HepG2 (cell line): ENCODE data around the gene GLDC. TPM values are rescaled to one million over a fixed set of nuclear protein-coding genes. Genes with fewer than 3 reads are reported as not detected.
A peak's percentile ranks its signal among the peaks of the same experiment; 100 is the strongest.

Source experiments
- ATF6 ChIP-seq: sonication (generic); formaldehyde crosslinking; conservative IDR thresholded peaks from 2 replicates; pipeline ENCODE4 v1.4.0; 2020; ENCODE audit warnings: missing genetic modification reagents
- CHD2 ChIP-seq: IDR thresholded peaks from 2 replicates; pipeline ENCODE4 v1.6.1; 2011; ENCODE audit warnings: low read depth, low read length, improper control_type of control experiment
- ETV5 ChIP-seq: IDR thresholded peaks from 2 replicates; pipeline ENCODE4 v1.6.1; 2018; ENCODE audit warnings: missing biosample characterization, missing genetic modification reagents, inconsistent platforms, borderline replicate concordance
- HOXD1 ChIP-seq: sonication (generic); formaldehyde crosslinking; IDR thresholded peaks from 2 replicates; pipeline ENCODE4 v1.5.0; 2020; ENCODE audit warnings: missing genetic modification reagents
- JUN ChIP-seq: sonication (generic); formaldehyde crosslinking; IDR thresholded peaks from 2 replicates; pipeline ENCODE4 v1.4.0; 2020; ENCODE audit warnings: mild to moderate bottlenecking, missing genetic modification reagents
- KLF15 ChIP-seq: sonication (generic); formaldehyde crosslinking; IDR thresholded peaks from 2 replicates; pipeline ENCODE4 v1.8.1; 2023; ENCODE audit warnings: borderline replicate concordance, mild to moderate bottlenecking, inconsistent platforms, missing genetic modification reagents, mixed read lengths
- KMT2A ChIP-seq: sonication (generic); formaldehyde crosslinking; IDR thresholded peaks from 2 replicates; pipeline ENCODE4 v1.4.0; 2020; ENCODE audit warnings: missing genetic modification reagents
- MIER3 ChIP-seq: IDR thresholded peaks from 2 replicates; pipeline ENCODE4 v1.6.1; 2016; ENCODE audit warnings: missing compliant biosample characterization, borderline replicate concordance
- MXD4 ChIP-seq: IDR thresholded peaks from 2 replicates; pipeline ENCODE4 v1.6.1; 2016; ENCODE audit warnings: mild to moderate bottlenecking, missing biosample characterization, missing genetic modification reagents
- MYNN ChIP-seq: sonication (generic); formaldehyde crosslinking; IDR thresholded peaks from 2 replicates; pipeline ENCODE4 v1.4.0; 2020; ENCODE audit warnings: mild to moderate bottlenecking, low read depth, missing genetic modification reagents
- MYPOP ChIP-seq: sonication (generic); formaldehyde crosslinking; IDR thresholded peaks from 2 replicates; pipeline ENCODE4 v1.8.1; 2023; ENCODE audit warnings: mild to moderate bottlenecking, moderate library complexity, missing genetic modification reagents
- NONO ChIP-seq, 2 experiments: fragments of 450-650 bp in 1 of 2; sonication (generic) in 1 of 2; formaldehyde crosslinking in 1 of 2; IDR thresholded peaks in 1 of 2; conservative IDR thresholded peaks in 1 of 2; 2 replicates each; pipeline versions ENCODE4 v1.6.1 to v1.8.0; 2017 to 2022; ENCODE audit warnings: mild to moderate bottlenecking in 1 of 2, missing genetic modification reagents in 1 of 2, moderate library complexity in 1 of 2
- POGZ ChIP-seq: sonication (generic); formaldehyde crosslinking; IDR thresholded peaks from 2 replicates; pipeline ENCODE4 v1.4.0; 2020; ENCODE audit warnings: mild to moderate bottlenecking, missing genetic modification reagents
- RFXANK ChIP-seq: IDR thresholded peaks from 2 replicates; pipeline ENCODE4 v1.6.1; 2016
- TEAD3 ChIP-seq: optimal IDR thresholded peaks from 2 replicates; pipeline ENCODE3; 2016; ENCODE audit warnings: borderline replicate concordance
- ZNF354B ChIP-seq: sonication (generic); formaldehyde crosslinking; IDR thresholded peaks from 2 replicates; pipeline ENCODE4 v1.8.0; 2022; ENCODE audit warnings: mild to moderate bottlenecking, missing genetic modification reagents
- ZNF615 ChIP-seq: sonication (generic); formaldehyde crosslinking; IDR thresholded peaks from 2 replicates; pipeline ENCODE4 v1.5.0; 2020; ENCODE audit warnings: mild to moderate bottlenecking, missing genetic modification reagents, borderline replicate concordance
- ZXDC ChIP-seq: sonication (generic); formaldehyde crosslinking; IDR thresholded peaks from 2 replicates; pipeline ENCODE4 v1.5.0; 2020; ENCODE audit warnings: mild to moderate bottlenecking, missing genetic modification reagents
- polyA plus RNA-seq, 8 experiments: library from polyadenylated mRNA; depleted of rRNA in 3 of 8; stranded (reverse) in 7 of 8; unstranded in 1 of 8; fragments of >200 nt; fragmentation: Illumina TruSeq in 4 of 8; extraction: Trizol in 4 of 8; gene quantifications; 2 replicates each; pipeline versions ENCODE4 v1.2.1 to v1.2.3, GENCODE V29; 2011 to 2016; ENCODE audit warnings: low read depth in 4 of 8, missing spikeins in 1 of 8, mixed read lengths in 1 of 8; ENCODE audit not compliant: insufficient read depth in 1 of 8
- total RNA-seq, 5 experiments: library from RNA; depleted of rRNA; stranded (reverse); fragments of >200 nt; fragmentation: Illumina TruSeq; extraction: Trizol; gene quantifications; 2 replicates each; pipeline ENCODE4 v1.2.3, GENCODE V29; 2016; ENCODE audit warnings: low read depth in 1 of 5
- TF ChIP-seq, protein P1 (sequence below): sonication (generic); formaldehyde crosslinking; IDR thresholded peaks from 2 replicates; pipeline ENCODE4 v1.8.1; 2023; ENCODE audit warnings: missing genetic modification reagents, mild to moderate bottlenecking, borderline replicate concordance
- TF ChIP-seq, protein P2 (sequence below): sonication (generic); formaldehyde crosslinking; IDR thresholded peaks from 2 replicates; pipeline ENCODE4 v1.8.0; 2022; ENCODE audit warnings: missing genetic modification reagents, mild to moderate bottlenecking, inconsistent platforms, borderline replicate concordance
- TF ChIP-seq, protein P3 (sequence below): sonication (generic); formaldehyde crosslinking; IDR thresholded peaks from 2 replicates; pipeline ENCODE4 v1.4.0; 2020; ENCODE audit warnings: missing genetic modification reagents

The GLDC gene
- total and polyA plus RNA-seq, 2 of the 13 experiments (the other 11 are each of a cell fraction or from before 2014, with no cell fraction given) = 59.3 to 115 TPM

DNA sequence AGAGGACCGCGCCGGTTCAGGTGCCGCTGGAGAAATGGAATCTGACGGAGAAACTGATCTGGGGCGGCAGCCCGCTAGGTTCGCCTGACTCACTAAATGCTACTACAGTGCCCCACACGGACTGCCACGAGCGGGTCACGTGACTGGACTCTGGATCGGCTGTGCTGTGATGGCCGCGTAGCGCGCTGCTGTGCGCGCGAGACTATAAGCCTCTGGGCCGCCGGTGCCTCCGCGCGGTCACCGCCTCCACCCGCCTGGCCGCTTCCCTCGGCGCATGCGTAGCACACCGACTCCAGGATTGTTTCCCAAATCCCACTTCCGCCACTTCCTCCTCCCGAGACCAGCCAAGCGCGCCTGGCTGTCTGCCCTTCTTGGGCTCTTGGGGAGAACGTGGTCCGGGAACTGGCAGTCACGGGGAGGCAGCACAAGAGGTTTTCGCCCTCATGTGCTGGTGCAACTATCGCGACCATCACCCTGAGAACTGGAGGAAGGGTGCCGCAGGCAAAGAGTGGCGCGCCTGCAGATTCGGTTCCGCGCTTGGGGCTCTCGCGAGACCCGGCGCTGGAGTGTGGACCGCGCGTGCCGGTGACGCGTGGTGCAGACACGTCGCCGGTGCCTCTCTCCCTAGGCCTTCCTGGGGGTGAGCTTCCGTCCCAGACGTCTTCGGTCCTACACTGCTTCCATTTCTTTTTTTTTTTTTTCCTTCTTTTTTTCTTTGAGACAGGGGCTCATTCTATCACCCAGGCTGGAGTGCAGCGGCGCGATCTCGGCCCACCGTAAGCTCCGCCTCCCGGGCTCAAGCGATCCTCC is 35.8 kb upstream of the GLDC start (continued):
- no peak; the same call in 1 of the 2 replicates for TF ChIP-seq MYNN
- TF ChIP-seq TEAD3 (CRISPR knock-in tag) = peak; percentile 79
- TF ChIP-seq ZXDC (CRISPR knock-in tag) = peak; percentile 52
- peak; percentile 76 for TF ChIP-seq ETV5 (CRISPR knock-in tag)
- 0 out of 2 replicates have a peak, but pooled peaks have one; percentile 28 for TF ChIP-seq ATF6 (CRISPR knock-in tag)
- TF ChIP-seq, protein P1, sequence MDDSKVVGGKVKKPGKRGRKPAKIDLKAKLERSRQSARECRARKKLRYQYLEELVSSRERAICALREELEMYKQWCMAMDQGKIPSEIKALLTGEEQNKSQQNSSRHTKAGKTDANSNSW (CRISPR knock-in tag) = peak; percentile 18; the same call in 1 of the 2 replicates
- TF ChIP-seq, protein P2, sequence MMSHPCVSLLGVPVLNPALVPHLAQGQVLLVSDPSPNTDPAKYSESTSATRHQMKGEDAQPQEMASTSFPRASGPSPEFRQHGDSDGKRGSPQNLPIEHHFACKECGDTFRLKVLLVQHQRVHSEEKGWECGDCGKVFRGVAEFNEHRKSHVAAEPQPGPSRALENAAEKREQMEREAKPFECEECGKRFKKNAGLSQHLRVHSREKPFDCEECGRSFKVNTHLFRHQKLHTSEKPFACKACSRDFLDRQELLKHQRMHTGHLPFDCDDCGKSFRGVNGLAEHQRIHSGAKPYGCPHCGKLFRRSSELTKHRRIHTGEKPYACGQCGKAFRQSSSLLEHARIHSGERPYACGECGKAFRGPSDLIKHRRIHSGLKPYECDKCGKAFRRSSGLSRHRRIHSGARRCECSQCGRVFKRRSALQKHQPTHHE (CRISPR knock-in tag) = peak; percentile 94
- peak; percentile 86 for TF ChIP-seq HOXD1 (CRISPR knock-in tag)
- peak; percentile 95 for TF ChIP-seq POGZ (CRISPR knock-in tag)
- no peak for TF ChIP-seq NONO (IDR thresholded peaks at IDR 0.05)
- peak; percentile 96 for TF ChIP-seq NONO (CRISPR knock-in tag; conservative IDR thresholded peaks at IDR 0.05)
- 0 out of 2 replicates have a peak, but pooled peaks have one; percentile 68 for TF ChIP-seq MIER3 (CRISPR knock-in tag)
- peak; percentile 78; the same call in 1 of the 2 replicates for TF ChIP-seq ZNF615 (CRISPR knock-in tag)
- no peak for TF ChIP-seq JUN (CRISPR knock-in tag)
- peak; percentile 84 for TF ChIP-seq MXD4 (CRISPR knock-in tag)
- TF ChIP-seq RFXANK = no peak
- no peak for TF ChIP-seq ZNF354B (CRISPR knock-in tag)
- TF ChIP-seq CHD2 = peak; percentile 97
- peak; percentile 83; the same call in 1 of the 2 replicates for TF ChIP-seq KMT2A (CRISPR knock-in tag)
- TF ChIP-seq, protein P3, sequence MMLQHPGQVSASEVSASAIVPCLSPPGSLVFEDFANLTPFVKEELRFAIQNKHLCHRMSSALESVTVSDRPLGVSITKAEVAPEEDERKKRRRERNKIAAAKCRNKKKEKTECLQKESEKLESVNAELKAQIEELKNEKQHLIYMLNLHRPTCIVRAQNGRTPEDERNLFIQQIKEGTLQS (CRISPR knock-in tag) = no peak
- TF ChIP-seq MYPOP (CRISPR knock-in tag) = peak; percentile 96
- peak; percentile 74; the same call in 1 of the 2 replicates for TF ChIP-seq KLF15 (CRISPR knock-in tag)
